Measurements from ENCODE around the gene PCP2.
"Not testable (repeated sequence)": the region's sequence is repeated elsewhere in the genome, so short reads cannot be mapped to it uniquely, and the experiment has no call there.

The PCP2 gene

GRCh38 chr19:7661744-7662538 lies 28.4 kb upstream of the PCP2 start:
- no peak for DNase-seq

- DNase-seq: no peak
Measured at GRCh38 chr19:7658219-7658686, 24.7 kb upstream of the PCP2 start.

GRCh38 chr19:7657131-7657751 lies 23.7 kb upstream of the PCP2 start:
- DNase-seq: no peak

GRCh38 chr19:7655581-7655980 lies 22.1 kb upstream of the PCP2 start:
- no peak for DNase-seq

GRCh38 chr19:7654401-7654800 lies 20.9 kb upstream of the PCP2 start:
- DNase-seq: no peak

GRCh38 chr19:7652061-7652641 lies 18.6 kb upstream of the PCP2 start:
- peak; percentile 91 for DNase-seq

- no peak for DNase-seq
Measured at GRCh38 chr19:7650148-7650547, 16.6 kb upstream of the PCP2 start.

- no peak for DNase-seq
Measured at GRCh38 chr19:7648265-7649014, 14.9 kb upstream of the PCP2 start.

- DNase-seq: no peak
Measured at GRCh38 chr19:7647156-7647555, 13.6 kb upstream of the PCP2 start.

- no peak for DNase-seq
Measured at GRCh38 chr19:7646426-7646700, 12.8 kb upstream of the PCP2 start.

- no peak for DNase-seq
Measured at GRCh38 chr19:7645656-7646425, 12.3 kb upstream of the PCP2 start.

GRCh38 chr19:7645163-7645562 lies 11.6 kb upstream of the PCP2 start:
- DNase-seq: no peak

GRCh38 chr19:7644550-7644877 lies 11.0 kb upstream of the PCP2 start:
- no peak for DNase-seq

GRCh38 chr19:7643629-7644549 lies 10.4 kb upstream of the PCP2 start:
- DNase-seq: not testable (repeated sequence)

- no peak for DNase-seq
Measured at GRCh38 chr19:7643031-7643415, 9.5 kb upstream of the PCP2 start.

GRCh38 chr19:7642295-7643030 lies 8.9 kb upstream of the PCP2 start:
- no peak for DNase-seq

GRCh38 chr19:7641290-7642276 lies 8.1 kb upstream of the PCP2 start:
- DNase-seq: no peak

- no peak for DNase-seq
Measured at GRCh38 chr19:7640803-7641202, 7.3 kb upstream of the PCP2 start.

GRCh38 chr19:7639863-7640348 lies 6.4 kb upstream of the PCP2 start:
- DNase-seq: no peak

All from right forelimb (tissue), 1 donor.